NCI-H1694 (cell line): ENCODE results near the gene HMCN2.

Source experiments
- DNase-seq: peaks from one replicate; lab custom pipeline; 2025; lab: John Stamatoyannopoulos, UW

Gene HMCN2

DNA sequence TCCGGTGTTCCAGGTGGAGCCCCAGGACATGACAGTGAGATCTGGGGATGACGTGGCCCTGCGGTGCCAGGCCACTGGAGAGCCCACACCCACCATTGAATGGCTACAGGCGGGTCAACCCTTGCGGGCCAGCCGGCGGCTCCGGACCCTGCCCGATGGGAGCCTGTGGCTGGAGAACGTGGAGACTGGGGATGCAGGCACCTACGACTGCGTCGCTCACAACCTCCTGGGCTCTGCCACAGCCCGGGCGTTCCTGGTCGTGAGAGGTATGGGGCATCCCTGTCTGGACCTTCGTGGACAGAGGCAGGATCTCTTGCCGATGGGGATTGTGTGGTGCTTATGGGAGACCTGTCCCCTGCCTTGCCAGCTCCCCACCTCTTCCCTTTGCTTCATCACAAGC lies 153.2 kb downstream of the HMCN2 start:
- DNase-seq, result no peak

DNA sequence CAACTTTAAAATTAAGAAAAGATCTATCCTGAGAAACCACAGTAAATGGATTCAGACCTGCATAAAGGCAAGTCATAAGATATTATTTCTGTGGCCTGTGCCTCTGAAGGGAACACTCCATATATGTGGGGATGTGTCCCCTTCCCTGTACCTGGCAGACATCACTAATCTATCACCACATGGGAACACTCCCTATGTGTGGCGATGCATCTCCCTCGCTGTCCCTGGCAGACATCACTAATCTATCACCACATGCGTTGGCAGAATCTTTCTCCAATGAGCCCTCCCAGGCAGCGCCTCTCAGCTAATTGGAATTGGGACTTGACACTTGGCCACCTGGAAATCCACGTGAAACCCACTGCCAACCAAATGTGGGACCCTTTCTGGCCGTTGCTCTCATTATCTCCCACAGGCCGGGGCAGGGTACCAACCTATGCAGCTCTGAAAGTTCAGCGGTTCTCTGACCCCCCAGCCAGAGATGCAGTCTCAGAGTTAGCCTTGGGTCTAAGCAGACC lies 154.0 kb downstream of the HMCN2 start:
- DNase-seq, result no peak

DNA sequence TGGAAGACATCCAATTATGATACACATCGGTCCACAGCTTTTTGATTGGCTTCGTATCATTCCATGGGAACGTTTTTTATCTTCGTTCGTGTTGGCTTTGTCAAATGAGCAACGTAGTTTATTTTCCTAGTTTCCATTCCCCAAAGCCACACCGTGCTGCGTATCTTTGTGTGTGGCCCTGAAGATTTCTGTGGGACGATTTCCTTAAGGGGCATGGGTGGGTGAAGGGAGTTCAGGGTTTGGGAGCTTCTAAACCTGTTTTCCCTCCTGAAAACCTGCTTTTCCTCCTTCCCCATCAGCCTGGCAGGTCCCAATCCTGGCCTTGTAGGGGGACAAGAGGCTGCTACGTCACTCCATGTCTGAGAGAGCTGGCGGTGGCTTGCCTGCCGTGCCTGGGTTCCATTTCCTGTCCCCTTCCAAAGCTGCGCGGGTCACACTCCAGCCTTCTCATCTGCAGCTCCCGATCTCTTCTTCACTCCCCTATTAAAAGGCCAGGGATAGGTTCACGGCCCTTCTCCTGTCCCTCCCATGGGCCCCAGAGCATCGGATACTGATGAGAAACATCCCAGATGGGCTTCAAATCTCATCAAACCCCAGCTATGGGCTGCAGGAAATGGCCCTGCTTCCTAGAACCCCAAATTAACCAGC lies 155.7 kb downstream of the HMCN2 start:
- no peak for DNase-seq

DNA sequence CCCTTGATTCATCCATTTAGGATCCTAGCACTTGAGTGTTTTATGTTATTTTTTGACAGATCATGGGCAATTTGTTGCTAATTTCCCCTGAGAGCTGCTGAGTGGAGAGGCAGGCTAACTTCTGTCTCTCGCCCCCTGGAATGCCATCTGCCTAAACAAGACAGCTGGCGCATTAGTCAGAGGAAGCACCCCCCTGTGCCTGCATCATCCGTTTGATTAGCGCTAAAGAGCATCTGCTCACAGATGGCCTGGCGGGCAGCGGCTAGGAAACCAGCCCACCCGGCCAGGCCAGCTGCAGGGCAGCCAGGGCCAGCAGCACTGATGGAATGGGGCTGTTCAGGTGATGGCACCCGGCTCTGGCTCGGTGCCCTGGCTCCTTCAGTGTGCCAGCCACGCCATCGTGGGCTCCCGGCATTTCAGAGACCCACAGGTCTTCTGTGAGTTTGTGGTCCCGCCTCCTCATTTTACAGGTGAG lies 156.3 kb downstream of the HMCN2 start:
- peak; percentile 93 for DNase-seq

DNA sequence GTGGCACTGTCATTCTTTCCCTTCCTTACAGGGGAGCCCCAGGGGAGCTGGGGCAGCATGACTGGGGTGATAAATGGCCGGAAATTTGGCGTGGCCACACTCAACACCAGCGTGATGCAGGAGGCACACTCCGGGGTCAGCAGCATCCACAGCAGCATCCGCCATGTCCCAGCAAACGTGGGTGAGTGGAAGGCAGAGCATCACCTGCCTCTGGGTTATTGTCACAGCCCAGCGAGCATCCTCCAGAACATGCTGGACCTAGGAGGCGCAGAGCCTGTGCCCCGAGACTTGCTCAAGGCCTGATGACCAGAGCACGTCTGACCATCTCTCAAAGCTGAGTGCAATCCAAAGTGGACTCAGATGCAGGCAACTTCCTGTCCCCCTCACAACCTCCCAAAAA lies 157.0 kb downstream of the HMCN2 start:
- DNase-seq, result no peak

DNA sequence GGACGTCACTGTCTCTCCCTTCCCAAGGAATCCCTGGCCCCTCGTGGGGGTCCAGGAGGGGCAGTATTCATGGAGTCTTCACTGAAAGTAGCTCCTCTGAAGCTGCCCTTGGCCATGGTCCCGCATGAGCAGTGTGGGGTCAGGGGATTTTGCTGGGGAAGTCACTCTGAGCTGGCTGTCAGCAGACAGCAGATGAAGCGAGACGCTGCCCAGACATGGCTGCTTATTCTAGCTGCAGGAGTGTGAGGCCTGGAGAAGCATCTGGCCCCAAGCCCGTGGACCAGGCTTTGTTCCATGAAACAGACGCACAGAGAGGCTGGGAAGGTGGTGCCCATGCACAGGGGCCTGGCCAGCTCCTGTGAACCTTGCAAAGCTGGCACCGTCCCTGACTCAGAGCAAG lies 157.7 kb downstream of the HMCN2 start:
- DNase-seq, result peak; percentile 61

DNA sequence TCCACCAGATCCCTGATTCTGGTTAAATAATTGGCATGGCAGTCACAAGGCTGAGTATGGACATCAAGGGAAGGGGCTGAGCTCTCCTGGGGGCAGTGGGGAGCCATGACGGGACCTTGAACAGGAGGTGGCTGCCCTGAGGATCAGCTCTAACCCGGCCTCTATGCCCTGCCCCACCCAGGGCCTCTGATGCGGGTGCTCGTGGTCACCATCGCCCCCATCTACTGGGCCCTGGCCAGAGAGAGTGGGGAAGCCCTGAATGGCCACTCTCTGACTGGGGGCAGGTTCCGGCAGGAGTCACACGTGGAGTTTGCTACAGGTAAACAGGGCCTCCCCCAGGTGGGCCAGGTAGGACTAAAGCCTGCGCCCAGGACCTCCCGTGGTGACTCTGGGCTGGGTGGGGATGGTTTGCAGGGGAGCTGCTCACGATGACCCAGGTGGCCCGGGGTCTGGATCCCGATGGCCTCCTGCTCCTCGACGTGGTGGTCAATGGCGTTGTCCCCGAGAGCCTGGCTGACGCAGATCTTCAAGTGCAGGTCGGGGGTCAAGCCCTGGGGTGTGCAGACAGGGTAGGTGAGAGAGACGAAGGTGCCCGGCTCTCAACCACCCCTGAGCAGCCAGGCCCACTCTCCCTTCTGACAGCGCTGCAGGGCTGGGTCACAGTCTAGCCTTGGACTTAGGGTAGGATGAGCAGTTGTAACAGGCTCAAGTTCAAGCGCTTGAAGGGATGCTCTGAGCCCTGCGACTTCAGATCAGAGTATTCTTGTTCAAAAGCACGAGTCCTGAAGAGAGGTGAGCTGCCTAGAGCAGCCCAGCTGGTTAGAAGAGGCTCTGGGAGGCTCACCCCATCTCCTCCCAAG lies 159.3 kb downstream of the HMCN2 start:
- DNase-seq, result no peak

DNA sequence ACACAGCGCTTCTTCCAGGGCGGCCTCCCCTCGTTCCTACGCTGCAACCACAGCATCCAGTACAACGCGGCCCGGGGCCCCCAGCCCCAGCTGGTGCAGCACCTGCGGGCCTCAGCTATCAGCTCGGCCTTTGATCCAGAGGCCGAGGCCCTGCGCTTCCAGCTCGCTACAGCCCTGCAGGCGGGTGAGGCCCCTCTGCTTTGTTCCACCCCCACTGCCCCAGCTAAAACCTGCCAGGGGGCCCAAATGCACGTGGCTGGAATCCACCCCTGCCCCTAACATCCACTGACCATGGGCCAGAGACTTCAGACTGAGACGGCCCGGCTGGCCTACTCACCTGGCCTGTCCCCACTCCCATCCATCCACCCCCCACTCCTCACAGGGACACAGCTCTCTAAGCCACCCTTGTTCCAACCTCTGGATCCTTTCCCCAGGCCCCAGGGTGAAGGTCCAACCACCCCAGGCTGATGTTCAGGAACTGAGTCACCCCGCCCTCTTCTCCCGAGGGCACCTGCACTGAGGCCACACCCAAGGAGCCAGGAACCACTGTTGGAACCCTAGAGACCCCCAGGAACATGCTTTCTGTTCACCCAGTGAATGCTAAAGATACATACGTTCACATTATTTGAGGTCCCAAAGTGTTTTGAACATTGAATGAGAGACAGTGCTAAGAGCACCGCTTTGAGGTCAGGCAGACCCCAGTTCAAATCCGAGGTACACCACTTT lies 160.3 kb downstream of the HMCN2 start:
- DNase-seq, result no peak

DNA sequence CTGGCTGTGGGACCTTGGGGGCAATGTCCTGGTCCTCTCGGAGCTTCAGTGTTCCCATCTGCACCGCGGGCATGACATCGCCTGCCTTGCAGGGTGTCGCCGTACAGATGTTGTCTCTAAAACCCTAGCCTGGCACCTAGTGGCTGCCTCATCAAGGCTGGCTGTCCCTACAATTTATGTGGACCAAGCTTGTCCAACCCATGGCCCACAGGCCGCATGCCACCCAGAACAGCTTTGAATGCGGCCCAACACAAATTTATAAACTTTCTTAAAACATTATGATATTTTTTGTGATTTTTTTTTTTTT lies 160.9 kb downstream of the HMCN2 start:
- no peak for DNase-seq

DNA sequence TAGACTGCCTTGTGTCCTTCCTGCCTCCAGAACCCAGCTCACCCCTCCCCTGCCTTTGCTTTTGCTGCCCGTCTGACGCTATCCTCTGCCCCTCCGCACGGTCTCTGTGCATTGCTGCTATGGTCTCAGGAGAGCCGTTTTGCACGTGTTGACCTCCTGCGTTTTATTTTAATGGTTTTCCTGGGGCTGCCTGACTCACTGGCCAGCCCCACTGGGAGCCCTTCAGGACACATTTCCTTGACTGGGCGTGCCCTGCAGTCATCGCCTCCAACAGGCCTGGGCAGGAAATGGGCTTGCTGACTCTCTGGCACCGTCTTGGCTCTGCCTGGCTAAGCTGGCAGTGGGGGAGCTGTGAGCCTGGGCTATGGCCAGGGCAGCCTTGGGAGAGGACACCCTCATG lies 161.3 kb downstream of the HMCN2 start:
- DNase-seq, result no peak

DNA sequence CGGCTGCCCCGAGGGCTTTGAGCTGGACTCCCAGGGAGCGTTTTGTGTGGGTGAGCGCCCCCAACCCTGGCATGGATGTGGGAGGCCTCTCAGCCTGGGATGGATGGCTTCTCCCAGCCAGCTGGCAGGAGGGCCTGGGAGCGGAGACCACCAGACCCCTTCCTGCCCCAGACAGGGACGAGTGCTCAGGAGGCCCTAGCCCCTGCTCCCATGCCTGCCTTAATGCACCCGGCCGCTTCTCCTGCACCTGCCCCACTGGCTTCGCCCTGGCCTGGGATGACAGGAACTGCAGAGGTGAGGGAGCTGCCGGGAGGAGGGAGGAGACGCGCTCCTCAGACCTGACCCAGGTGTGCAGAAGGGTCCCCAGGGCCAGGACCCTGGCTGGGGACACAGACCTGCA lies 161.8 kb downstream of the HMCN2 start:
- no peak for DNase-seq

DNA sequence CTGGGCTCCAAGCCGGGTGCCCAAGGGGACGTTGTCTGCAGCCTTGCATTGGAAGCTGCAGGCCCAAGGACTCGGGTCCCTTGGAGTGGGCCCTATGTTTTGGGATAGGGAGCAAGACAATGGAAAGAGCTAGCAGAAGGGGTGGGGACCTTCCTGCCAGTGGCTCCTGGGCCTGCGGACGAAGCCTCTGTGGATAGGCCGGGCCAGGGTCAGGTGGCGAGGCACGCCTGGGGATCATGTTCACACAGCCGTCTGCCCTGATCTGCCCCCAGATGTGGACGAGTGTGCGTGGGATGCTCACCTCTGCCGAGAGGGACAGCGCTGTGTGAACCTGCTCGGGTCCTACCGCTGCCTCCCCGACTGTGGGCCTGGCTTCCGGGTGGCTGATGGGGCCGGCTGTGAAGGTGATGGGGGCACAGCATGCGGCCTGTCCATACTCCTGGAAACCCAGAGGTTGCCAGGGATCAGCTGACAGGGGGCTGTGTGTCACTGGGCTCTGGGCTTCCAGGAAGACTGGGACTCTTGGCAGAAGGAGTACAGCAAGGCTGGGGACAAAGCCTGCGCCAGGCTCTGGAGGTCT lies 162.6 kb downstream of the HMCN2 start:
- DNase-seq, result no peak

DNA sequence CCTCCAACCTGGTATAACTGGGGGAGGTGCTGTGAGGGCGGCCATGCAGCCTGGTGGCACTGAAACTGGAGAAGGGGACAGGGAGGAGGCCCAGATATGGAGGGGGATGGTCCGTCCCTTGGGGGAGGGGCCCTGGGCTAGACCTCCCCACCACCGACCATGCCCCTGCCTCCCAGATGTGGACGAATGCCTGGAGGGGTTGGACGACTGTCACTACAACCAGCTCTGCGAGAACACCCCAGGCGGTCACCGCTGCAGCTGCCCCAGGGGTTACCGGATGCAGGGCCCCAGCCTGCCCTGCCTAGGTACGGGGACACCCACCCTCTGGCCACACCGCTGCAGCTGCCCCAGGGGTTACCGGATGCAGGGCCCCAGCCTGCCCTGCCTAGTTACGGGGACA lies 163.8 kb downstream of the HMCN2 start:
- DNase-seq, result no peak

DNA sequence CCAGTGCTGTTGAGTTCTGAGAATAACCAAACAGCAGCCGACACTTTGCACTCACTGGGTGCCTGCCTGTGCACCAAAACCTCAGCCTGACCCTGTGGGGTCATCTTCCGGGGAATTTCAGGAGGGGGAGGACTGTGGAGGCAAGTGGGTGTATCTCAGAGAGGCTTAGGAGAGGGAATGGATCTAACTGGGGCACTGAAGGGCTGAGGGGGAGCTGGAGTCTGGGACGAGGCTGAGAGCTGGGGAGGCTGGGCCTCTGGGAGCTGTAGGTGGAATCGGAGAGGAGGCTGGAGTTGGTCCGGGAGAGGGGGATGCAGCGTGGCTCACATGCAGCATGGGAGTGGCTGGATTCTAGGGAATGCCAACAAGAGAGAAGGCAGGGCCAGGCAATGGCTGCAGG lies 164.3 kb downstream of the HMCN2 start:
- no peak for DNase-seq

DNA sequence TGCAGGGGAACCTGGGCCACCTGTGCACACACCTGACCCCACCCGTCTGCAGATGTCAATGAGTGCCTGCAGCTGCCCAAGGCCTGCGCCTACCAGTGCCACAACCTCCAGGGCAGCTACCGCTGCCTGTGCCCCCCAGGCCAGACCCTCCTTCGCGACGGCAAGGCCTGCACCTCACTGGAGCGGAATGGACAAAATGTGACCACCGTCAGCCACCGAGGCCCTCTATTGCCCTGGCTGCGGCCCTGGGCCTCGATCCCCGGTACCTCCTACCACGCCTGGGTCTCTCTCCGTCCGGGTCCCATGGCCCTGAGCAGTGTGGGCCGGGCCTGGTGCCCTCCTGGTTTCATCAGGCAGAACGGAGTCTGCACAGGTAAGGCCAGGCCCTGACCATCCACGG lies 164.7 kb downstream of the HMCN2 start:
- DNase-seq, result no peak

DNA sequence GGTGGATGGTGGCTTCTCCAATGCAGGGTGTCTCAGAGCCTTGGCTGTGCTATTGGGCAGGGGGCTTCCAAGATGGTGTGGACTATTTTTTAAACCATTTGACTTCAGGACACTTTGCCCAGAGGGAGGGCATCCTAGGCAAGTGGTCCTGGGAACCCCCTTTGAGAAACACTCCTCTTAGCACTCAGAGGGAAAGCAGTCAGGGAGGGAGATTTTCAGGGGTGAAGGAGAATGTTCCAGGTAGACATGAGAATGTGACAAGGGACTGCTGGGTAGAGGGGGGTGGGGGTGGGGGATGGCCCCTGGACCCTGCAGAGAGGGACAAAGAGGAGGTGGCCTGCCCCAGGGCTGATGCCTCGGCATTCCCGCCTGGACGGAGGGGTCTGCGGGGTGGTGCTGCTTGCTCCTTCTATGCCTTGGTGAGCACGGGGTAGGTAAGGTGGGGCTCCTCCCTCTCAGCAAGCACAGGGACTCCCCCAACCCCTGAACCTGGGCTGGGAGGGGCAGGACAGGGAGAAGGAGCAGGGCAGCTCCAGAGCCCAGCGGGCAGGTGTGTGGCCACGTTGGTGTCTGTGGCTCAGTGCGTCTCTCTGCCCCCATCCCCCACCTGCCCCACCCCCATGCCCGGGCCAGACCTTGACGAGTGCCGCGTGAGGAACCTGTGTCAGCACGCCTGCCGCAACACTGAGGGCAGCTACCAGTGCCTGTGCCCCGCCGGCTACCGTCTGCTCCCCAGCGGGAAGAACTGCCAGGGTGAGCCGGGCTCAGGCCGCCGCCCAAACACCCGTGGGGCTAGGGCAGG lies 165.4 kb downstream of the HMCN2 start:
- no peak for DNase-seq

DNA sequence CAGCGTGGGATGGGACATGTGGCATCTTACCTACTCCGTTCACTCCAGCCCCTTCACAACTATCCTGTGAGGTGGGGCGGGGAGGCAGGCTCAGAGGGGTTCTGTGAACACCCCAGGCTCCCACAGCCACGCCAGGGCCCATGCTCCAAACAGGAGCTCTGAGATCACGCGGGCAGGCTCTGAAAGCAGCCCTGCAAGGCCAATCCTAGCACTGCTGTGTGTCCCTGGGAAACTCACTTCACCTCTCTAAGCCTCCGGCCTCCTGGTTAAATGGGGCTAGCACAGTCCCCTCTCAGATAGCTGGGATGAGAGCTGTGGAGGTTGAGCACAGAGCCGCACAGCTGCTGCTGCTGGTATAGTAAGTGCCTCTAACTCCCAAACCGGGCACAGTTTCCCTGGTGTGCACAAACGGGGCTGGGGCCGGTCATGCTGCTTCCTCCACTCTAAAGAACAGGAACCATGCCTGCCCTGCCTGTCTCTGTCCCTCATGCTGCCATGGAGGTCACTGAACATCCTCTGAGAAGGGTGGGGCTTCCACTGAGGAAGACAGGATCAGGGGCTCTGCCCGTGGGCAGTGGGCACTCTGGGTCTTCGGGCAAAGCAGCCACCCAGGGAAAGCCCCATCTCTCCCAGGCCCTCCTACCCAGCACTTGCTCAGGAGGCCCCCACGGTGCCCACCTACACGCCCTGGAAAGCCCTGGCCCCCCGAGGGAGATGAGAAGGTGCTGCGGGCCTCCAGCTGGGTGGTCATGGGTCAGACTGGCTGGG lies 166.2 kb downstream of the HMCN2 start:
- DNase-seq, result no peak

DNA sequence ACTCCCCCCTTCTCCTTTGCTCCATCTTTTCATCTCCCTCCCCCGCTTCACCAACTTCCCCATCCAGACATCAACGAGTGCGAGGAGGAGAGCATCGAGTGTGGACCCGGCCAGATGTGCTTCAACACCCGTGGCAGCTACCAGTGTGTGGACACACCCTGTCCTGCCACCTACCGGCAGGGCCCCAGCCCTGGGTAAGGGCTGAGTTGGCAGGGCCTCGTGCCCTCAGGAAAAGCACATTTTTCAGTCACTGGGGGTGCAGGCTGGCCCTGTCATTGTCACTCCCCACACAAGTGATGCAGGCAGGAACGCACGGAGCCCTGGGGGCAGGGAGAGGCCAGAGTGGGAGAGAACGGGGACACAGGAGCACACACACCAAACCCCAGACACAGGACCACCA lies 166.8 kb downstream of the HMCN2 start:
- DNase-seq, result no peak

DNA sequence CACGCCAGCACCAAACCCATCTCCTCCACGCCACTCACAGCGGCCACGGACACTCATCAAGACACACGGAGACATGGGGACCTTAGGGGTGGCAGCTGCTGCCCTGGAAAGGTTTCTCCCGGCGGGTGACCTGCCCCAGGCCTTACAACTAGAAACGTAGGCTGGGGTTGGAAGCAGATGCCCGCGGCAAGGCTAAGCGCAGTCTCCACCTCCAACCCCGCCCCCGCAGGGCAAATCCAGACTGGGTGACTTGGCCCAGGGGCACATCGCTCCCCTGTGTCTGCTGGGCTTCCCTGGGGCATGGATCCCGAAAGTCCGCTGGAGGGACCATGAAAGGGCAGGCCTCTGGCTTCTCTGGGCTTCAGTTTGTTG lies 167.2 kb downstream of the HMCN2 start:
- no peak for DNase-seq

DNA sequence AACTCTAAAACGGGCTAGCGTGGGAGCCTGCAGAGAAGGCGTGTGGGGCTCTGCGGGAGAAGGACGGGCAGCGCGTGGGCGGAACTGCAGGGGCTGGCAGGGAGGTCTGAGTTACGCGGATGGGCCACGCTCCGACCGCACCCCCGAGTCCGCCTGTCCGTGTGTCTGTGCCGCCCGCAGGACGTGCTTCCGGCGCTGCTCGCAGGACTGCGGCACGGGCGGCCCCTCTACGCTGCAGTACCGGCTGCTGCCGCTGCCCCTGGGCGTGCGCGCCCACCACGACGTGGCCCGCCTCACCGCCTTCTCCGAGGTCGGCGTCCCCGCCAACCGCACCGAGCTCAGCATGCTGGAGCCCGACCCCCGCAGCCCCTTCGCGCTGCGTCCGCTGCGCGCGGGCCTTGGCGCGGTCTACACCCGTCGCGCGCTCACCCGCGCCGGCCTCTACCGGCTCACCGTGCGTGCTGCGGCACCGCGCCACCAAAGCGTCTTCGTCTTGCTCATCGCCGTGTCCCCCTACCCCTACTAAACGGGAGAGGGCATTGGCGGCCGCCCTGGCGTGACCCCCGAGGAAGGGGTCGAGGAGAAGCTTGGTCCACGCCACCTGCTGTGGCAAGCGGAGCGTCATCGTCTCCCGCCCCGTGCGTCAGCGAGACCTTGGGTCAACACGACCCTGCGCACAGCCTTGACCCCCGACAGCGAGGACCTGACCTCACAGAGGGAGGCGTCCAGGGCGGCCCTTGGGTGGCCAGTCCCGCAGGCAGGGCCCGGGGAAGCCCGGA lies 167.8 kb downstream of the HMCN2 start:
- no peak for DNase-seq
